ENCODE data around the gene PTPRJ.

- TF ChIP-seq POLR2A (IDR thresholded peaks at IDR 0.05) (no peak), CTCF (IDR thresholded peaks at IDR 0.05) (no peak)
These were observed 168.4 kb downstream of the PTPRJ start for GRCh38 chr11:48148749-48149148.

All from breast epithelium (tissue), 3 donors.